Measurements from ENCODE around the gene FANCE. TPM values are rescaled to one million over a fixed set of nuclear protein-coding genes. Genes with fewer than 3 reads are reported as not detected.

Gene FANCE
- total RNA-seq, 1 donor from 2014 or later: 33.4 TPM

DNA sequence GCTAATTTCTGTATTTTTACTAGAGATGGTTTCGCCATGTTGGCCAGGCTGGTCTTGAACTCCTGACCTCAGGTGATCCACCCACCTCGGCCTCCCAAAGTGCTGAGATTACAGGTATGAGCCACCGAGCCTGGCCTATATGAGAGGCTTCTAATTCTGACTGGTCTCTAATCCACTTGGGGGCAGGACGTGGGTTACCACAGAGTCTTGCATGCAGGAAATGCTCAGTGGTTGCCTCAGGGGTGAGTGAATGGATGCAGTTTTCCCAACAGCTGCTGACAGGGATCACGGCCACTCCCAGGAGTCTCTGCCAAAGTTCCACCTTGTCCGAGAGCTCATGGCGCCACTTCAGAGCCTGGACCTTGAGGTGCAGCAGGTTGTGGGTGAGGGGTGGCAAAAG lies 6.4 kb upstream of the FANCE start:
- DNase-seq: no peak
- Mint-ChIP-seq H3K4me3 (ENCODE audit: unreplicated experiment) (no peak overlapping the region), H3K36me3 (ENCODE audit: unreplicated experiment) (no peaks in the 10 kb centered on the region), H3K4me1 (ENCODE audit: low read depth, unreplicated experiment) (peaks cover 8% of the 10 kb centered on the region), H3K9me3 (ENCODE audit: unreplicated experiment) (peaks cover 6% of the 10 kb centered on the region), H3K27ac (ENCODE audit: unreplicated experiment) (no peak overlapping the region), H3K27me3 (ENCODE audit: unreplicated experiment) (no peaks in the 10 kb centered on the region)
- TF ChIP-seq, protein P1, sequence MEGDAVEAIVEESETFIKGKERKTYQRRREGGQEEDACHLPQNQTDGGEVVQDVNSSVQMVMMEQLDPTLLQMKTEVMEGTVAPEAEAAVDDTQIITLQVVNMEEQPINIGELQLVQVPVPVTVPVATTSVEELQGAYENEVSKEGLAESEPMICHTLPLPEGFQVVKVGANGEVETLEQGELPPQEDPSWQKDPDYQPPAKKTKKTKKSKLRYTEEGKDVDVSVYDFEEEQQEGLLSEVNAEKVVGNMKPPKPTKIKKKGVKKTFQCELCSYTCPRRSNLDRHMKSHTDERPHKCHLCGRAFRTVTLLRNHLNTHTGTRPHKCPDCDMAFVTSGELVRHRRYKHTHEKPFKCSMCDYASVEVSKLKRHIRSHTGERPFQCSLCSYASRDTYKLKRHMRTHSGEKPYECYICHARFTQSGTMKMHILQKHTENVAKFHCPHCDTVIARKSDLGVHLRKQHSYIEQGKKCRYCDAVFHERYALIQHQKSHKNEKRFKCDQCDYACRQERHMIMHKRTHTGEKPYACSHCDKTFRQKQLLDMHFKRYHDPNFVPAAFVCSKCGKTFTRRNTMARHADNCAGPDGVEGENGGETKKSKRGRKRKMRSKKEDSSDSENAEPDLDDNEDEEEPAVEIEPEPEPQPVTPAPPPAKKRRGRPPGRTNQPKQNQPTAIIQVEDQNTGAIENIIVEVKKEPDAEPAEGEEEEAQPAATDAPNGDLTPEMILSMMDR (IDR thresholded peaks at IDR 0.05; ENCODE audit: partially characterized antibody, unreplicated experiment): no peak

- TF ChIP-seq, protein P1 (IDR thresholded peaks at IDR 0.05; ENCODE audit: partially characterized antibody, unreplicated experiment): no peak
- Mint-ChIP-seq H3K4me1 (ENCODE audit: low read depth, unreplicated experiment) (peaks cover 12% of the 10 kb centered on the region), H3K36me3 (ENCODE audit: unreplicated experiment) (no peaks in the 10 kb centered on the region), H3K4me3 (ENCODE audit: unreplicated experiment) (peak overlapping the region; percentile 14), H3K27ac (ENCODE audit: unreplicated experiment) (peak overlapping the region; percentile 85), H3K27me3 (ENCODE audit: unreplicated experiment) (no peaks in the 10 kb centered on the region), H3K9me3 (ENCODE audit: unreplicated experiment) (peaks cover 7% of the 10 kb centered on the region)
- peak; percentile 70 for DNase-seq
These were observed 3.9 kb upstream of the FANCE start for GRCh38 chr6:35448191-35448590.

DNA sequence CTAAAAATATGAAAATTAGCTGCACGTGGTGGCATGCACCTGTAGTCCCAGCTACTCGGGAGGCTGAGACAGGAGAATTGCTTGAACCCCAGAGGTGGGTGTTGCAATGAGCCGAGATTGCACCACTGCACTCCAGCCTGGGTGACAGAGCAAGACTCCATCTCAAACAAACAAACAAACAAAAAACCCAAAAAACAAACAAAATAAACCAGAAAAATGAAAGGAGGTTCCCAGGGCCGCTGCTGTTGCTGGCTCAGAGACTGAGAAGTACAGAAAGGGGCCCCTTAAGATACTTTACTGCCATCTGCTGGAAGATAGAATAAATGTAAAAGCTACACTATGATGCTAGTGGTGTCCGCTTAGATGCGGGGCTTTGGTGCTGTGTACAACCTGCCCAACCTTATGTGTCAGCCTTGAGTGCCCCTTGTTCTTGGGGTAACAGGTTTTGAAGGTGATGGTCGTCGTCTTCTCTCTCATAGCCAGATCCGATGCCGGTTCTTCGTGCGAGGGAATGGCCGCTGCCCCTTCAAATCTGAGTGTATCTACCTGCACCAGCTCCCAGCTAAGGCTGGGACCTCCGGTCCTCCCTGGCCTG lies 2.8 kb upstream of the FANCE start:
- Mint-ChIP-seq H3K4me3 (ENCODE audit: unreplicated experiment) (no peak overlapping the region), H3K27ac (ENCODE audit: unreplicated experiment) (no peak overlapping the region), H3K36me3 (ENCODE audit: unreplicated experiment) (no peaks in the 10 kb centered on the region), H3K4me1 (ENCODE audit: low read depth, unreplicated experiment) (peaks cover 14% of the 10 kb centered on the region), H3K27me3 (ENCODE audit: unreplicated experiment) (peaks cover 2% of the 10 kb centered on the region), H3K9me3 (ENCODE audit: unreplicated experiment) (peaks cover 10% of the 10 kb centered on the region)
- DNase-seq: no peak
- TF ChIP-seq, protein P1 (IDR thresholded peaks at IDR 0.05; ENCODE audit: partially characterized antibody, unreplicated experiment): peak; percentile 63

DNA sequence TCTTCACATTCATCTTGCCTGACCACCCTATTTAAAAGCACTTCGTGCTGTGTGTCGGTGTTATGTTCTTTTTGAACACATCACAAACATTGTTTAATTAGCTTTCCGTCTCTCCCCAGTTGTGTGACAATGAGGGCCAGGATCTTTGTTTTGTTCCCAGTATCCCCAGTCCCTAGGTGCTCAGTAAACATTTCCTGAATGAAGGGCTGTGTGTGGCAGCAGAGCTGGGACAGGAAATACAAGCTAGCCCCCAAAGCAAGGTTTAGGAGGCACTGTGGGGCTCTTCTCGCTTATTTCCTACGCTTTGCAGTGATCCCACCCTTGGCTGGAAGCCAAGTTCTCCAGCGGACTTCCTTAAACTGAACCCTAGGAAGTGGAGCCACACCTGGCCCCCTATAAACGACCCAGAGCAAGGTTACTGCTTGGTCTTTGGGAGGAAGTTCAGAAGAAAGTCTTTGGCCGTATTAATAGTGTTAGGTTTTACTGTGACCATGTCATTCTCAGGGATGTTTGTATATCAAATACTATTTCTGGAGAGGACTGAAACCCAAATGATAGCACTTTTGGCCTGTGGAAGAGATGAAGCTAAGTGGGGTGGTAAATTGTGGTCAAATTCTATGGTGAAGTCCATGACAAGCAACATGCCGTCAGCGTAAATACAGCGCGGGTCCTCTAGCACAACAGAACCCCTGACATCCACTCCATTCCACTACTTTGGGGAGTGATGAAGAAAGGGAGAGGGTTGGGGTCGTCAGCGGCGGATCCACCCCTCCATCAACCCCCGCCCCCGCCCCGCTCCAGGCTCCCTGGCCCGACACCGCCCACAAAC lies 570 bp upstream of the FANCE start:
- H3K27me3 Mint-ChIP-seq (ENCODE audit: unreplicated experiment): peaks cover 8% of the 10 kb centered on the region
- H3K4me3 Mint-ChIP-seq (ENCODE audit: unreplicated experiment): peak overlapping the region; percentile 83
- H3K36me3 Mint-ChIP-seq (ENCODE audit: unreplicated experiment): no peaks in the 10 kb centered on the region
- H3K4me1 Mint-ChIP-seq (ENCODE audit: low read depth, unreplicated experiment): peaks cover 29% of the 10 kb centered on the region
- peaks cover 10% of the 10 kb centered on the region for H3K9me3 Mint-ChIP-seq (ENCODE audit: unreplicated experiment)
- TF ChIP-seq, protein P1 (IDR thresholded peaks at IDR 0.05; ENCODE audit: partially characterized antibody, unreplicated experiment): no peak
- DNase-seq: no peak
- H3K27ac Mint-ChIP-seq (ENCODE audit: unreplicated experiment): no peak overlapping the region

- H3K4me3 Mint-ChIP-seq (ENCODE audit: unreplicated experiment): peak overlapping the region; percentile 82
- peaks cover 29% of the 10 kb centered on the region for H3K4me1 Mint-ChIP-seq (ENCODE audit: low read depth, unreplicated experiment)
- H3K36me3 Mint-ChIP-seq (ENCODE audit: unreplicated experiment): no peaks in the 10 kb centered on the region
- TF ChIP-seq, protein P1 (IDR thresholded peaks at IDR 0.05; ENCODE audit: partially characterized antibody, unreplicated experiment): no peak
- H3K9me3 Mint-ChIP-seq (ENCODE audit: unreplicated experiment): peaks cover 6% of the 10 kb centered on the region
- H3K27me3 Mint-ChIP-seq (ENCODE audit: unreplicated experiment): peaks cover 8% of the 10 kb centered on the region
- no peak for DNase-seq
- H3K27ac Mint-ChIP-seq (ENCODE audit: unreplicated experiment): peak overlapping the region; percentile 73
These were observed 1.1 kb downstream of the FANCE start for GRCh38 chr6:35453236-35453635.
